Caco-2 (cell line): ENCODE results near the gene DCUN1D2. TPM values are rescaled to one million over a fixed set of nuclear protein-coding genes. Genes with fewer than 3 reads are reported as not detected.
A peak's percentile ranks its signal among the peaks of the same experiment; 100 is the strongest.

Experiments
- BruUV-seq: library from RNA; stranded (reverse); fragments of 400-500 nt; replicated peaks from 2 replicates; lab custom pipeline; 2021; lab: Mats Ljungman, UMichigan
- CTCF ChIA-PET: fragments of 300-600 bp; sonication (Branson Sonifier 250); formaldehyde crosslinking; loops from one replicate; lab custom pipeline; 2022; ENCODE audit warnings: antibody characterized with exemption; lab: Charles Lee
- POLR2A ChIA-PET: fragments of 300-600 bp; sonication (Branson Sonifier 250); formaldehyde crosslinking; loops from one replicate; lab custom pipeline; 2022; ENCODE audit warnings: antibody characterized with exemption; lab: Charles Lee
- DNase-seq, 2 experiments: peaks; one replicate each; pipeline versions ENCODE4 v3.0.0 to v3.0.0-alpha.2; 2020 to 2022
- H3K27me3 ChIP-seq: replicated peaks from 2 replicates; pipeline ENCODE4 v1.6.0; 2011; ENCODE audit warnings: low read length; ENCODE audit not compliant: control insufficient read depth, insufficient read depth
- H3K36me3 ChIP-seq: 2 replicates; pipeline ENCODE4 v1.5.1; 2011; ENCODE audit warnings: low read length; ENCODE audit not compliant: control insufficient read depth, insufficient read depth
- H3K4me1 ChIP-seq: fragments of 250-450 bp; sonication (Bioruptor Pico); 2 replicates; pipeline ENCODE4 v1.5.1; 2020; ENCODE audit warnings: mild to moderate bottlenecking
- H3K4me3 ChIP-seq: 2 replicates; pipeline ENCODE4 v1.5.1; 2011; ENCODE audit warnings: low read depth, mild to moderate bottlenecking, control low read depth, low read length
- H3K9me3 ChIP-seq: fragments of 250-450 bp; sonication (Bioruptor Pico); 2 replicates; pipeline ENCODE4 v1.5.1; 2020; ENCODE audit warnings: mild to moderate bottlenecking, moderate library complexity
- H3K27ac Mint-ChIP-seq: one replicate; pipeline ENCODE4 v1.8.0; 2022; ENCODE audit warnings: mixed read lengths; ENCODE audit not compliant: unreplicated experiment
- H3K27me3 Mint-ChIP-seq: one replicate; pipeline ENCODE4 v1.8.0; 2022; ENCODE audit warnings: mixed read lengths; ENCODE audit not compliant: insufficient read depth, unreplicated experiment
- H3K36me3 Mint-ChIP-seq: one replicate; pipeline ENCODE4 v1.8.0; 2022; ENCODE audit warnings: mild to moderate bottlenecking, mixed read lengths; ENCODE audit not compliant: insufficient read depth, unreplicated experiment
- H3K4me1 Mint-ChIP-seq: one replicate; pipeline ENCODE4 v1.8.0; 2022; ENCODE audit warnings: low read depth, mixed read lengths; ENCODE audit not compliant: unreplicated experiment
- H3K4me3 Mint-ChIP-seq: one replicate; pipeline ENCODE4 v1.8.0; 2022; ENCODE audit warnings: mild to moderate bottlenecking, moderate library complexity, mixed read lengths; ENCODE audit not compliant: unreplicated experiment
- H3K9me3 Mint-ChIP-seq: one replicate; pipeline ENCODE4 v1.8.0; 2022; ENCODE audit warnings: mixed read lengths; ENCODE audit not compliant: unreplicated experiment
- intact Hi-C: fragments of 100-400 bp; cut with micrococcal nuclease; formaldehyde crosslinking; loops from one replicate; pipeline ENCODE4 v1.10.0; 2022; ENCODE audit not compliant: unreplicated experiment
- total RNA-seq: library from RNA; stranded (reverse); gene quantifications from 2 replicates; pipeline ENCODE4 v1.2.3, GENCODE V29; 2022
- TF ChIP-seq, protein P1 (sequence below), 2 experiments: fragments of 200-600 bp in 1 of 2; IDR thresholded peaks; 1 replicate in 1 of 2; 2 replicates in 1 of 2; pipeline versions ENCODE4 v1.5.1 to v1.8.0; 2011 to 2022; ENCODE audit warnings: antibody characterized with exemption in 1 of 2, control low read depth in 1 of 2, inconsistent platforms in 1 of 2, low read depth in 1 of 2, low read length in 1 of 2, mild to moderate bottlenecking in 1 of 2, moderate library complexity in 1 of 2; ENCODE audit not compliant: insufficient read depth in 1 of 2, severe bottlenecking in 1 of 2, unreplicated experiment in 1 of 2

Gene DCUN1D2
- total RNA-seq, 1 experiment from 2014 or later: 59.4 TPM

GRCh38 chr13:113497217-113497616 lies 6.7 kb upstream of the DCUN1D2 start:
- DNase-seq: no peak
- intact Hi-C loops: no loop called here
- Mint-ChIP-seq H3K4me3 (no peak overlapping the region), H3K27ac (no peak overlapping the region), H3K27me3 (no peaks in the 10 kb centered on the region), H3K36me3 (peaks cover 55% of the 10 kb centered on the region), H3K4me1 (peaks cover 25% of the 10 kb centered on the region), H3K9me3 (no peaks in the 10 kb centered on the region)
- Histone ChIP-seq H3K4me1 (peaks cover 20% of the 10 kb centered on the region), H3K27me3 (no peaks in the 10 kb centered on the region), H3K36me3 (peaks cover 11% of the 10 kb centered on the region), H3K9me3 (no peaks in the 10 kb centered on the region), H3K4me3 (no peak overlapping the region)
- BruUV-seq: no TSS peak
- TF ChIP-seq, protein P1, sequence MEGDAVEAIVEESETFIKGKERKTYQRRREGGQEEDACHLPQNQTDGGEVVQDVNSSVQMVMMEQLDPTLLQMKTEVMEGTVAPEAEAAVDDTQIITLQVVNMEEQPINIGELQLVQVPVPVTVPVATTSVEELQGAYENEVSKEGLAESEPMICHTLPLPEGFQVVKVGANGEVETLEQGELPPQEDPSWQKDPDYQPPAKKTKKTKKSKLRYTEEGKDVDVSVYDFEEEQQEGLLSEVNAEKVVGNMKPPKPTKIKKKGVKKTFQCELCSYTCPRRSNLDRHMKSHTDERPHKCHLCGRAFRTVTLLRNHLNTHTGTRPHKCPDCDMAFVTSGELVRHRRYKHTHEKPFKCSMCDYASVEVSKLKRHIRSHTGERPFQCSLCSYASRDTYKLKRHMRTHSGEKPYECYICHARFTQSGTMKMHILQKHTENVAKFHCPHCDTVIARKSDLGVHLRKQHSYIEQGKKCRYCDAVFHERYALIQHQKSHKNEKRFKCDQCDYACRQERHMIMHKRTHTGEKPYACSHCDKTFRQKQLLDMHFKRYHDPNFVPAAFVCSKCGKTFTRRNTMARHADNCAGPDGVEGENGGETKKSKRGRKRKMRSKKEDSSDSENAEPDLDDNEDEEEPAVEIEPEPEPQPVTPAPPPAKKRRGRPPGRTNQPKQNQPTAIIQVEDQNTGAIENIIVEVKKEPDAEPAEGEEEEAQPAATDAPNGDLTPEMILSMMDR (IDR thresholded peaks at IDR 0.05; ENCODE audit: insufficient read depth in 1 of 2, low read depth in 1 of 2, low read length in 1 of 2, severe bottlenecking in 1 of 2, unreplicated experiment in 1 of 2): no peak
- CTCF ChIA-PET: interaction anchor here (0.6 kb wide), 1 partner anchor 116 kb away, joined by 3 read pairs; no protein-coding TSS in a partner anchor
- POLR2A ChIA-PET: interaction anchor here (0.7 kb wide), 1 partner anchor 28 kb away, joined by 3 read pairs; no protein-coding TSS in a partner anchor

DNA sequence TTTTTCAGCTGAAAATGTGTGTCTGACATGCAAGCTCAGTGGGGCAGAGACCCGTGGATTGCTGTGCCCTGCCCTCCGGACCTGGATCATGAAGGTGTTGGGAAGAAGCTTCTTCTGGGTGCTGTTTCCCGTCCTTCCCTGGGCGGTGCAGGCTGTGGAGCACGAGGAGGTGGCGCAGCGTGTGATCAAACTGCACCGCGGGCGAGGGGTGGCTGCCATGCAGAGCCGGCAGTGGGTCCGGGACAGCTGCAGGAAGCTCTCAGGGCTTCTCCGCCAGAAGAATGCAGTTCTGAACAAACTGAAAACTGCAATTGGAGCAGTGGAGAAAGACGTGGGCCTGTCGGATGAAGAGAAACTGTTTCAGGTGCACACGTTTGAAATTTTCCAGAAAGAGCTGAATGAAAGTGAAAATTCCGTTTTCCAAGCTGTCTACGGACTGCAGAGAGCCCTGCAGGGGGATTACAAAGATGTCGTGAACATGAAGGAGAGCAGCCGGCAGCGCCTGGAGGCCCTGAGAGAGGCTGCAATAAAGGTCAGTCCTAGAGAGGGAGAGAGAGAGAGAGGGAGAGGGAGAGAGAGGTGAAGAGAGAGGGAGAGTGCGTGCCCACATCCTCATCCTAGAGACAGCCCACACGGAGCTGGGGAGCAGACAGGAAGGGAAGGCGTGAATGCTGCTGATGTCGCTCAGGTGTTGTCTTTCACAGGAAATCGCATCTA lies 5.1 kb upstream of the DCUN1D2 start:
- intact Hi-C loops: no loop called here
- Mint-ChIP-seq H3K36me3 (peaks cover 50% of the 10 kb centered on the region), H3K27me3 (no peaks in the 10 kb centered on the region), H3K4me3 (no peak overlapping the region), H3K27ac (no peak overlapping the region), H3K4me1 (peaks cover 25% of the 10 kb centered on the region), H3K9me3 (no peaks in the 10 kb centered on the region)
- no TSS peak for BruUV-seq
- POLR2A ChIA-PET: no interaction called here
- CTCF ChIA-PET: no interaction called here
- peaks cover 9% of the 10 kb centered on the region for H3K36me3 ChIP-seq
- no peaks in the 10 kb centered on the region for H3K9me3 ChIP-seq
- TF ChIP-seq, protein P1 (IDR thresholded peaks at IDR 0.05; ENCODE audit: insufficient read depth in 1 of 2, low read depth in 1 of 2, low read length in 1 of 2, severe bottlenecking in 1 of 2, unreplicated experiment in 1 of 2): no peak
- no peak for DNase-seq
- no peak overlapping the region for H3K4me3 ChIP-seq
- H3K27me3 ChIP-seq: no peaks in the 10 kb centered on the region
- H3K4me1 ChIP-seq: peaks cover 22% of the 10 kb centered on the region

GRCh38 chr13:113493315-113493951 lies 2.9 kb upstream of the DCUN1D2 start:
- peak overlapping the region; percentile 76 for H3K27ac Mint-ChIP-seq
- no peaks in the 10 kb centered on the region for H3K9me3 ChIP-seq
- CTCF ChIA-PET: interaction anchor here (1.0 to 1.7 kb wide), 2 partner anchors 34 to 69 kb away, joined by 6 to 10 read pairs; no protein-coding TSS in a partner anchor
- POLR2A ChIA-PET: interaction anchor here (0.8 kb wide), 1 partner anchor 93 kb away, joined by 6 read pairs; no protein-coding TSS in a partner anchor
- no peaks in the 10 kb centered on the region for H3K27me3 ChIP-seq
- TF ChIP-seq, protein P1 (IDR thresholded peaks at IDR 0.05; ENCODE audit: insufficient read depth in 1 of 2, low read depth in 1 of 2, low read length in 1 of 2, severe bottlenecking in 1 of 2, unreplicated experiment in 1 of 2): no peak
- peak overlapping the region; percentile 8; the same call in 1 of the 2 replicates for H3K4me3 ChIP-seq
- H3K27me3 Mint-ChIP-seq: no peaks in the 10 kb centered on the region
- intact Hi-C loops: loop anchor here (1.0 kb wide), 1 partner anchor 91 kb away; the partner anchor contains the start of gene TFDP1
- peaks cover 41% of the 10 kb centered on the region for H3K36me3 Mint-ChIP-seq
- H3K9me3 Mint-ChIP-seq: no peaks in the 10 kb centered on the region
- H3K4me1 Mint-ChIP-seq: peaks cover 39% of the 10 kb centered on the region
- H3K36me3 ChIP-seq: peaks cover 8% of the 10 kb centered on the region
- BruUV-seq: no TSS peak
- peak overlapping the region; percentile 64 for H3K4me3 Mint-ChIP-seq
- DNase-seq: peak in 1 of 2 experiments; percentile 57
- H3K4me1 ChIP-seq: peaks cover 34% of the 10 kb centered on the region
